ENCODE results near the gene CIT. TPM values are rescaled to one million over a fixed set of nuclear protein-coding genes. Genes with fewer than 3 reads are reported as not detected.

CIT gene
- total and polyA plus RNA-seq, 9 of the 15 experiments (the other 6 are each of a cell fraction or from before 2014, with no cell fraction given): 1.1 to 46.7 (median 21.3) TPM

GRCh38 chr12:119804011-119804641 is 73.0 kb downstream of the CIT start (continued):
- peak; percentile 18; the same call in 1 of the 2 replicates for TF ChIP-seq REST (IDR thresholded peaks at IDR 0.05; ENCODE audit: borderline replicate concordance)
- TF ChIP-seq REST (CRISPR knock-in tag; IDR thresholded peaks at IDR 0.05; ENCODE audit: low read depth): no peak
- no peak for TF ChIP-seq ZNF655 (CRISPR knock-in tag; IDR thresholded peaks at IDR 0.05)
- TF ChIP-seq NFXL1 (CRISPR knock-in tag; IDR thresholded peaks at IDR 0.05): no peak
- TF ChIP-seq ZSCAN29 (IDR thresholded peaks at IDR 0.05): no peak
- TF ChIP-seq POLR2B (IDR thresholded peaks at IDR 0.05; ENCODE audit: low read depth, partially characterized antibody): no peak
- TF ChIP-seq HMGXB4 (CRISPR knock-in tag; IDR thresholded peaks at IDR 0.05): no peak
- peak; percentile 36 for TF ChIP-seq MEIS2 (IDR thresholded peaks at IDR 0.05; ENCODE audit: partially characterized antibody)
- no peak for TF ChIP-seq ARID3B (CRISPR knock-in tag; IDR thresholded peaks at IDR 0.05; ENCODE audit: borderline replicate concordance)
- no peak for TF ChIP-seq NR1H2 (CRISPR knock-in tag; IDR thresholded peaks at IDR 0.05)
- TF ChIP-seq FOXK2 (conservative IDR thresholded peaks at IDR 0.05 in 1 of 2, IDR thresholded peaks at IDR 0.05 in 1 of 2; ENCODE audit: low read depth in 2 of 2): no peak
- TF ChIP-seq EHMT2 (IDR thresholded peaks at IDR 0.05): no peak
- TF ChIP-seq JUND (IDR thresholded peaks at IDR 0.05; ENCODE audit: borderline replicate concordance, low read depth, low read length): peak; percentile 82
- TF ChIP-seq JUND (tag; IDR thresholded peaks at IDR 0.05; ENCODE audit: borderline replicate concordance, low read depth, low read length): peak; percentile 75; the same call in 1 of the 3 replicates
- peak; percentile 88 for TF ChIP-seq FOSL1 (tag; conservative IDR thresholded peaks at IDR 0.05)
- 0 out of 2 replicates have a peak, but pooled peaks have one; percentile 29 for TF ChIP-seq RB1 (IDR thresholded peaks at IDR 0.05; ENCODE audit: low read depth)

Data from K562 (cell line).